Thyroid gland (tissue), 4 donors: ENCODE measurements around the gene LMX1B. TPM values are rescaled to one million over a fixed set of nuclear protein-coding genes. Genes with fewer than 3 reads are reported as not detected.
A peak's percentile ranks its signal among the peaks of the same experiment; 100 is the strongest.

Source experiments
- DNase-seq, 2 donors: peaks; one replicate each; pipeline ENCODE4 v3.0.0-alpha.2; 2019
- H3K27ac ChIP-seq, 3 donors: fragments of 200-600 bp; sonication (generic); 1 replicate in 2 of 3; 2 replicates in 1 of 3; pipeline ENCODE4 v1.5.1; 2016 to 2019; ENCODE audit warnings: mild to moderate bottlenecking in 1 of 3, moderate library complexity in 1 of 3
- H3K27me3 ChIP-seq: fragments of 200-600 bp; sonication (generic); one replicate; pipeline ENCODE4 v1.5.1; 2019
- H3K36me3 ChIP-seq, 2 donors: fragments of 200-600 bp; sonication (generic); one replicate each; pipeline ENCODE4 v1.5.1; 2016 to 2019
- H3K4me1 ChIP-seq, 2 donors: fragments of 200-600 bp; sonication (generic); one replicate each; pipeline ENCODE4 v1.5.1; 2017 to 2019
- H3K4me3 ChIP-seq, 3 donors: fragments of 200-600 bp; sonication (generic); replicated peaks in 1 of 3; 1 replicate in 2 of 3; 2 replicates in 1 of 3; pipeline ENCODE4 v1.5.1; 2016; ENCODE audit warnings: mild to moderate bottlenecking in 1 of 3
- H3K9me3 ChIP-seq: fragments of 200-600 bp; sonication (generic); one replicate; pipeline ENCODE4 v1.5.1; 2017
- POLR2A ChIP-seq, 2 donors: fragments of 450-650 bp; IDR thresholded peaks; one replicate each; pipeline ENCODE4 v1.6.1; 2017; ENCODE audit warnings: antibody characterized with exemption in 2 of 2, mild to moderate bottlenecking in 2 of 2, moderate library complexity in 1 of 2
- whole genome bisulfite sequencing, 2 donors: methylation state at CpG; one replicate each; pipeline ENCODE4 v1.1.5; 2017; 5-methylcytosine and 5-hydroxymethylcytosine counted together
- intact Hi-C: fragments of 100-400 bp; cut with DNase I; formaldehyde crosslinking; loops from one replicate; pipeline ENCODE4 v1.15.1; 2023
- total RNA-seq, 4 donors: library from RNA; depleted of rRNA; stranded (reverse); fragments of >200 nt; gene quantifications; one replicate each; pipeline ENCODE4 v1.2.3, GENCODE V29; 2016
- TF ChIP-seq, protein P1 (sequence below), 6 experiments: fragments of 200-600 bp in 3 of 6; fragments of 450-650 bp in 3 of 6; sonication (generic) in 3 of 6; IDR thresholded peaks; one replicate each; pipeline ENCODE4 v1.5.1; 2016 to 2019; ENCODE audit warnings: antibody characterized with exemption in 6 of 6, mild to moderate bottlenecking in 2 of 6, inconsistent platforms in 1 of 6, moderate library complexity in 1 of 6

The LMX1B gene
- total RNA-seq, 4 donors from 2014 or later, result 0.68 to 5.5 (median 1.7) TPM

DNA sequence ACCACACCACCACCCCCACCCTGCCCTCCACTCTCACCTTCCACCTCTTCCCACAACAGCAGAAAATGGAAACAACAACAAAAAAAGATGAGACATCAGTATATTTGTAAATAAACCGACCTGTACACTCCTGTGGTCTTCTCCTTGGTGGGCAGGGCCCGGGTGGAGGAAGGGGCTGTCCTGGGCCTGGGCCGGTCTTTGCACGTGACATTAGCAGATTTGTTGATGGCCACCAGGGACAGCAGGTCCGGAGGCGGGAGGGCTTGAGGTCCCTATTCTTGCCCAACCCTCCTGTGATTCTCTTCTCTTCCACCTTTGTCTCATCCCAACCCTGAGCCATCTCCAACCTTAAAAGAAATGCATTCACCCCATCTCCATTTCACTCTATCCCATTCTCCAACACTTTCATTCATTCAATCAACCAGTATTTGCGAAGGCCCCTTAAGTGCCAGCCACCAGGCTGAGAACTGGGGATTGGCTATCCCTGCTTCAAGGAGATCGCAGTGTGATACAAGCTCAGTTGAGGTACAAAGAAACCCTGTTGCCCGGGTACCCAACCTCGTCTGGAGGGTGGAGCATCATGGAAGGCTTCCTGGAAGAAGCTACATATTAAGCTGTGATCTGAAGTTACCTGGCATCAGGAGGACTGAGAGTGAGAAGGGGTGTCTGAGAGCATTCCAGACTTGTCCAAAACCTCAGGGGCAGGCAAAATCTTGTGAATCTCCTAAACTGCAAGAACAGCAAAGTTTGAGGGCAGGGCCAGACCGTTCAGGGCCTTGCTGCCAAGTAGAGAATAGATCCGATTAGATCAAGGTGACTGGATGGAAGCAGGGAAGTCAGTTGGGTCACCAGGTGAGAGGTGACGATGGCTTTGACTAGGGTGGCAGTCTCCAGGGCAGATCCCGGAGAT is 87.4 kb downstream of the LMX1B start:
- Histone ChIP-seq H3K4me3 (no peak overlapping the region), H3K27ac (no peak overlapping the region), H3K27me3 (no peaks in the 10 kb centered on the region), H3K9me3 (no peaks in the 10 kb centered on the region), H3K36me3 (no peaks in the 10 kb centered on the region), H3K4me1 (peaks cover 0 to 8% of the 10 kb centered on the region in 2 donors)
- intact Hi-C loops, result no loop called here
- WGBS, 2 donors, result 72 to 73% methylated on average over 14 of the region's 14 CpGs
- no peak for TF ChIP-seq POLR2A (IDR thresholded peaks at IDR 0.05)
- TF ChIP-seq, protein P1, sequence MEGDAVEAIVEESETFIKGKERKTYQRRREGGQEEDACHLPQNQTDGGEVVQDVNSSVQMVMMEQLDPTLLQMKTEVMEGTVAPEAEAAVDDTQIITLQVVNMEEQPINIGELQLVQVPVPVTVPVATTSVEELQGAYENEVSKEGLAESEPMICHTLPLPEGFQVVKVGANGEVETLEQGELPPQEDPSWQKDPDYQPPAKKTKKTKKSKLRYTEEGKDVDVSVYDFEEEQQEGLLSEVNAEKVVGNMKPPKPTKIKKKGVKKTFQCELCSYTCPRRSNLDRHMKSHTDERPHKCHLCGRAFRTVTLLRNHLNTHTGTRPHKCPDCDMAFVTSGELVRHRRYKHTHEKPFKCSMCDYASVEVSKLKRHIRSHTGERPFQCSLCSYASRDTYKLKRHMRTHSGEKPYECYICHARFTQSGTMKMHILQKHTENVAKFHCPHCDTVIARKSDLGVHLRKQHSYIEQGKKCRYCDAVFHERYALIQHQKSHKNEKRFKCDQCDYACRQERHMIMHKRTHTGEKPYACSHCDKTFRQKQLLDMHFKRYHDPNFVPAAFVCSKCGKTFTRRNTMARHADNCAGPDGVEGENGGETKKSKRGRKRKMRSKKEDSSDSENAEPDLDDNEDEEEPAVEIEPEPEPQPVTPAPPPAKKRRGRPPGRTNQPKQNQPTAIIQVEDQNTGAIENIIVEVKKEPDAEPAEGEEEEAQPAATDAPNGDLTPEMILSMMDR (IDR thresholded peaks at IDR 0.05), result no peak
- DNase-seq, result no peak

DNA sequence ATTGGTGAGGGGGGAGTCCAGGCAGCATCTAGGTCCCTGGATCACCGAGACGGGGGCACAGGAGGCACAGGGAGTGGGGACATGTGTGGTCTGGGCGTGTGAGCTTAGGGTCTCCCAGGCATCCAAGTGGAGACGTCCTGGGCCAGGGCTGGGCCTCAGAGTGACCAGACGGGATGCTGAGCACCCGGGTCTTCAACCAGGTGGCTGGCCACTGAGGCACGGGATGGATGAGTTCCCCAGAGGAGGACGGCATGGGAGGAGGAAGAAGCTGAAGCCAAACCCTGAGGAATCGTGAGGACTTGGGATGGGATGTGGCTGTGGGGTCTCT is 88.0 kb downstream of the LMX1B start:
- TF ChIP-seq POLR2A (IDR thresholded peaks at IDR 0.05), result no peak
- TF ChIP-seq, protein P1 (IDR thresholded peaks at IDR 0.05), result no peak
- H3K27me3 ChIP-seq, result no peaks in the 10 kb centered on the region
- no peak overlapping the region for H3K4me3 ChIP-seq
- H3K27ac ChIP-seq, result no peak overlapping the region
- H3K9me3 ChIP-seq, result no peaks in the 10 kb centered on the region
- DNase-seq, result no peak
- intact Hi-C loops, result no loop called here
- H3K36me3 ChIP-seq, result no peaks in the 10 kb centered on the region
- H3K4me1 ChIP-seq, result peaks cover 0 to 8% of the 10 kb centered on the region in 2 donors
- WGBS, 2 donors, result 81 to 84% methylated on average over 9 of the region's 9 CpGs

DNA sequence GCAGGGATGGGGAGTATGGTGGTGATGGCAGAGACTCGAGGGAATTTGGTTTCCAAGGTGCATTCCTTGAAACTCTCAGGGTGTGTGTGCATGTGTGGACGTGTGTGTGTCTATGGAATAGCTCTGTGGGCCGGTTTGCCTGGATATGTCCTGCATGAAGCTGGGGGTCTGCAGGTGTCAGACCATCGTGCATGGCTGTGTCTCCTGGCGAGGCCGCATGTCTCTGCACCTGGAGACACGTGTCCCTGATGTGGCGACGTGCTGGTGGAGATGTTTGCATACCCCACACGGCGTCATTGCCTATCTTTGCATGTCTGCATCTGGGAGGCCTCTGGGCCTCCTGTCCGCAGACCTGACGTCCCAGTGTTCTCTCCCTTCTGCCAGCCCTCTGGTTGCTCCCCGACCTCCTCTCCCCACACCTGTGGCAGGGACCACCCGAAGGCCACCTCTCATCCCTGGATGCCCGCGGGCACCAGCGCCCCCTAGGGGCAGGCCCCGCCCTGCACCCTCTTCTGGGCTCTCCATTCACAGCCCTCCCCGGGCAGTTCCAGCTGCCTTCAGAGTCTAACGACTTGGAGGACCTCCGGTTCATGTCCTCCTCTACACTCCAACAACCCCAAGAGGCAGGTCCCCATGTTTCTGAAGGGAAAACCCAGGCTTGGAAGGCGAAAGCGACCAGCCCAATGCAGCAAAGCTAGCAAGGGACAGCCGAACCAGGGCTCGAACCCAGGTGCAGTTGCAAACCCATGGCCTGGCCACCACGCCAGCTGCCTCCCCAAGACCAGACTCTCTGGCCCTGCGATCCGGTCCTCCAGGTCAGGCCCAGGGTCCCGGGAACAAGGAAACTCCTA is 88.6 kb downstream of the LMX1B start:
- Histone ChIP-seq H3K4me1 (peaks cover 0 to 8% of the 10 kb centered on the region in 2 donors), H3K4me3 (no peak overlapping the region), H3K9me3 (no peaks in the 10 kb centered on the region), H3K27ac (no peak overlapping the region), H3K36me3 (no peaks in the 10 kb centered on the region), H3K27me3 (no peaks in the 10 kb centered on the region)
- 35 to 51% methylated on average over 17 to 30 of the region's 30 CpGs for WGBS, 2 donors
- DNase-seq, result no peak
- intact Hi-C loops, result no loop called here
- TF ChIP-seq, protein P1 (IDR thresholded peaks at IDR 0.05), result peak in 4 of 6 experiments; percentile 7 to 42 (median 16)
- no peak for TF ChIP-seq POLR2A (IDR thresholded peaks at IDR 0.05)

GRCh38 chr9:126703002-126703865 is 89.5 kb downstream of the LMX1B start:
- intact Hi-C loops, result no loop called here
- Histone ChIP-seq H3K36me3 (no peaks in the 10 kb centered on the region), H3K9me3 (no peaks in the 10 kb centered on the region), H3K27me3 (no peaks in the 10 kb centered on the region), H3K27ac (no peak overlapping the region), H3K4me1 (peaks cover 0 to 8% of the 10 kb centered on the region in 2 donors), H3K4me3 (no peak overlapping the region)
- TF ChIP-seq, protein P1 (IDR thresholded peaks at IDR 0.05), result no peak
- TF ChIP-seq POLR2A (IDR thresholded peaks at IDR 0.05), result no peak
- WGBS, 2 donors, result 69 to 73% methylated on average over 14 of the region's 14 CpGs
- no peak for DNase-seq
